CD4-positive, CD25-positive, alpha-beta regulatory T cell (primary cell): ENCODE measurements around the gene ANKRD31. TPM values are rescaled to one million over a fixed set of nuclear protein-coding genes. Genes with fewer than 3 reads are reported as not detected.
A peak's percentile ranks its signal among the peaks of the same experiment; 100 is the strongest.

Experiments used
- ATAC-seq, 2 donors: fragments of 150-1000 bp; cut with Tn5 transposase; one replicate each; pipeline ENCODE4 v1.10.0; 2021; ENCODE audit warnings: low read depth in 2 of 2, moderate number of reproducible peaks in 2 of 2, moderate library complexity in 1 of 2
- DNase-seq, 3 donors: peaks; one replicate each; pipeline versions ENCODE4 v3.0.0 to v3.0.0-alpha.2; 2012 to 2022; ENCODE audit warnings: mixed read lengths in 1 of 3
- H3K27ac ChIP-seq: one replicate; pipeline ENCODE4 v1.7.0; 2013; ENCODE audit warnings: mild to moderate bottlenecking, low read length; ENCODE audit not compliant: insufficient read depth, poor library complexity, severe bottlenecking
- H3K27me3 ChIP-seq: one replicate; pipeline ENCODE4 v1.7.0; 2013; ENCODE audit warnings: low read length; ENCODE audit not compliant: control insufficient read depth, insufficient read depth
- H3K36me3 ChIP-seq: one replicate; pipeline ENCODE4 v1.7.0; 2013; ENCODE audit warnings: mild to moderate bottlenecking, low read length, moderate library complexity; ENCODE audit not compliant: control insufficient read depth, insufficient read depth
- H3K4me1 ChIP-seq: 2 replicates; pipeline ENCODE4 v1.7.0; 2013; ENCODE audit warnings: mild to moderate bottlenecking, low read length; ENCODE audit not compliant: insufficient read depth, control insufficient read depth, poor library complexity, severe bottlenecking
- H3K4me3 ChIP-seq: one replicate; pipeline ENCODE4 v1.7.0; 2013; ENCODE audit warnings: low read depth, mild to moderate bottlenecking, low read length, moderate library complexity
- H3K9me3 ChIP-seq, 2 experiments: 1 replicate in 1 of 2; 2 replicates in 1 of 2; pipeline ENCODE4 v1.7.0; 2013; ENCODE audit warnings: low read length in 2 of 2, mild to moderate bottlenecking in 1 of 2, moderate library complexity in 1 of 2; ENCODE audit not compliant: control insufficient read depth in 2 of 2
- H3K27ac Mint-ChIP-seq, 3 donors: one replicate each; pipeline ENCODE4 v1.8.0; 2020 to 2022; ENCODE audit warnings: mild to moderate bottlenecking in 3 of 3, mixed read lengths in 3 of 3, moderate library complexity in 2 of 3
- H3K27me3 Mint-ChIP-seq: one replicate; pipeline ENCODE4 v1.8.0; 2022; ENCODE audit warnings: mild to moderate bottlenecking, mixed read lengths
- H3K36me3 Mint-ChIP-seq: one replicate; pipeline ENCODE4 v1.8.0; 2020; ENCODE audit warnings: mixed read lengths
- H3K4me1 Mint-ChIP-seq, 4 donors: one replicate each; pipeline ENCODE4 v1.8.0; 2020 to 2022; ENCODE audit warnings: mixed read lengths in 4 of 4, mild to moderate bottlenecking in 1 of 4
- H3K4me3 Mint-ChIP-seq, 4 donors: one replicate each; pipeline ENCODE4 v1.8.0; 2020 to 2022; ENCODE audit warnings: mild to moderate bottlenecking in 4 of 4, mixed read lengths in 4 of 4, moderate library complexity in 3 of 4
- H3K9me3 Mint-ChIP-seq, 7 donors: one replicate each; pipeline ENCODE4 v1.8.0; 2020 to 2022; ENCODE audit warnings: mixed read lengths in 7 of 7, mild to moderate bottlenecking in 3 of 7, moderate library complexity in 2 of 7
- polyA plus RNA-seq, 4 donors: library from polyadenylated mRNA; unstranded; fragments of 300-500 nt; fragmentation: Illumina TruSeq; gene quantifications; one replicate each; pipeline ENCODE4 v1.2.3, GENCODE V29; 2021
- total RNA-seq: library from RNA; stranded (reverse); gene quantifications from one replicate; pipeline ENCODE4 v1.2.3, GENCODE V29; 2022

The ANKRD31 gene
- total and polyA plus RNA-seq, 5 donors from 2014 or later = 0.48 to 0.65 (median 0.51) TPM

DNA sequence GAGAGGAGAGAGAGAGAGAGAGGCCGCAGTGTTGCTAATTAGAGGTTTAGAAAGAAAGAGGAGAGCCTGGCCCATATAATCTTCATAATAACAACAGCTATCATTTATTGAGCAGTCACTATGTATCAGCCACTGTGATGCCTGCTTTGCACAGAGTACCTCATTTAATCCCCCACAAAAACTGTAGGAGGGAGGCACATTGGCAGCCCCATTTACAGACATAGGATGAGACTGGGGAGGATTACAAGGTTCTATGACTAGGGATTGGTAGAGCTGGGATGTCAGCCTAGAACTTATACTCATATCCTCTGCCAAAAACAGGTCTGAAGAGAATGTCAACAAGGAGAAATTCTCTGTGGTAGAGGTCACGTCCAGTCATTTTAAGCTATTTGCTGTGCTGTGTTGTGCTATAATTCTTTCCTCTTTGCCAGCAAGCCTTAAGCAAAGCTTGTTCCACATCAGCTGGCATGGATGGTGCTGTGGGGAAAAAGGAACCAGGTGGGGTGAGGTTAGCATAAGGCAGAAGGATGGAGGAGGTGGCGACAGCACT lies 177.6 kb downstream of the ANKRD31 start:
- no peaks in the 10 kb centered on the region for H3K36me3 ChIP-seq
- peaks cover 26 to 97% (median 73%) of the 10 kb centered on the region in 4 donors for H3K4me1 Mint-ChIP-seq
- DNase-seq (no peak), ATAC-seq (no peak)
- H3K4me3 Mint-ChIP-seq = peak overlapping the region; percentile 29 to 97 (median 76)
- H3K27ac Mint-ChIP-seq = peak overlapping the region; percentile 97 to 98 (median 98)
- no peaks in the 10 kb centered on the region for H3K27me3 ChIP-seq
- H3K27ac ChIP-seq = peak overlapping the region; percentile 83
- H3K9me3 Mint-ChIP-seq = peaks cover 0 to 2% (median 0%) of the 10 kb centered on the region in 7 donors
- H3K36me3 Mint-ChIP-seq = no peaks in the 10 kb centered on the region
- peaks cover 63% of the 10 kb centered on the region for H3K4me1 ChIP-seq
- peak overlapping the region; percentile 54 for H3K4me3 ChIP-seq
- peaks cover 4% of the 10 kb centered on the region for H3K27me3 Mint-ChIP-seq
- no peaks in the 10 kb centered on the region for H3K9me3 ChIP-seq

- no peaks in the 10 kb centered on the region for H3K36me3 Mint-ChIP-seq
- H3K9me3 ChIP-seq = no peaks in the 10 kb centered on the region
- H3K27ac ChIP-seq = peak overlapping the region; percentile 83
- H3K27ac Mint-ChIP-seq = peak overlapping the region; percentile 90 to 98 (median 97)
- H3K27me3 Mint-ChIP-seq = peaks cover 4% of the 10 kb centered on the region
- peaks cover 61% of the 10 kb centered on the region for H3K4me1 ChIP-seq
- ATAC-seq (no peak), DNase-seq (peak in 2 of 3 donors; percentile 55 to 67)
- H3K9me3 Mint-ChIP-seq = peaks cover 0 to 2% (median 0%) of the 10 kb centered on the region in 7 donors
- H3K4me1 Mint-ChIP-seq = peaks cover 23 to 89% (median 68%) of the 10 kb centered on the region in 4 donors
- peak overlapping the region; percentile 54 for H3K4me3 ChIP-seq
- no peaks in the 10 kb centered on the region for H3K27me3 ChIP-seq
- peak overlapping the region; percentile 70 to 97 (median 84) for H3K4me3 Mint-ChIP-seq
- no peaks in the 10 kb centered on the region for H3K36me3 ChIP-seq
These were observed 179.1 kb downstream of the ANKRD31 start for GRCh38 chr5:75057561-75057960.

DNA sequence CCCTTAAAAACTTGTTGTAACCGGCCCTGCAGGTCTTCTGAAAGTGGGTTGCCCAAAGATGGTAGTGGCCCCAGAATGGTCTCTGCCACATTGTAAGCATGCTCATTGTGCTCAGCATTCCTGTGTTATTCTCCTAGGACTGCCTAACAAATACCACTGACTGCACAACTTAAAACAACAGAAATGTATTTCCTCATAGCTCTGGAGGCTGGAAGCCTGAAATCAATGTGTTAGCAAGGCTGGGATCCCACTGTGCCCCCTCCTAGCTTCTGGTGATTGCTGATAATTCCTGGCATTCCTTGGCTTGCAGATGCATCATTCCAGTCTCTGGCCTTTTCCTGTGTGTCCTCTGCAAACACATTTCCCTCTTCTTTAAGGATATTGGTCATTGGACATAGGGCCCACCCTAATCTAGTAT lies 180.9 kb downstream of the ANKRD31 start:
- Histone ChIP-seq H3K4me3 (peak overlapping the region; percentile 93), H3K4me1 (peaks cover 77% of the 10 kb centered on the region), H3K36me3 (no peaks in the 10 kb centered on the region), H3K27ac (peak overlapping the region; percentile 88), H3K27me3 (no peaks in the 10 kb centered on the region), H3K9me3 (no peaks in the 10 kb centered on the region)
- ATAC-seq = no peak
- peaks cover 10% of the 10 kb centered on the region for H3K27me3 Mint-ChIP-seq
- H3K4me3 Mint-ChIP-seq = peak overlapping the region; percentile 71 to 99 (median 97)
- H3K27ac Mint-ChIP-seq = peak overlapping the region; percentile 97 to 98 (median 98)
- DNase-seq = no peak
- peaks cover 14% of the 10 kb centered on the region for H3K36me3 Mint-ChIP-seq
- H3K9me3 Mint-ChIP-seq = peaks cover 0 to 4% (median 0%) of the 10 kb centered on the region in 7 donors
- H3K4me1 Mint-ChIP-seq = peaks cover 18 to 81% (median 62%) of the 10 kb centered on the region in 4 donors

DNA sequence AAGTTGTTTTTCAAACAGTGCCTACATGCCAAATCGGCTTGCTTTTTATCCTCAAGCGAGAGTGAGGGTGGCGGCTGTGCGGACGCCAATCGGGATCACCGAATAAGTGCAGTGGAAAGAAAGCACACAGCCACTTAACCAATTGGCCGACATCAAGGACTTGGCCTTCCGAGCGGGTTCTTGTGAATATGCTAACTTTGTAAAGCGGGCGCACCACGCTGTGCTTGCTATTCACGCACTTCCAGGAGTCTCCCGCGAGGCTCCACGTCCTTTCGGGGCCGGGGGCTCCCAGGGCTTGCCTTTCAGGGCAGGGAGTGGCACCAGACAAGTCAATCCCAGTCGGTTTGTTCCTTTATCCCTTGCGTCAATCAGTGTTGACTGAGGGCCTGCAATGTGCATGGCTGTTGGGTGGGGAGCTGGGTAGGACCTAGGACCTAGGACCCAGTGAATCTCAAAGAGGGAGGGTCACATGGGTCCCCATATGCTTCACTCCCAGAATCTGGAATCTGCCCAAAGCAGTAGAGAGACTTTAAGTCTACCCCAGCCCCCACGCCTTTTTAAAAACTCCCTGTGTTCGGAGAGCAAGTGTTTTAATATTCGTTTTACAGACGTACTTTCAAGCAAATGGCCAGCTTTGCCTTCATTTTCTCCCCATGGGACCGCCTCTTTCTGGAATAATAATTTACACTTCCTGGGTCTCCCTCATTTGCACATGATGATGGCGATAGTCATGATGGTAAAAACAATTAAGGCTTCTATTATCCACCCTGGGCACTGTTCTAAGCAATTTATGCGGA lies 182.3 kb downstream of the ANKRD31 start:
- Histone ChIP-seq H3K9me3 (no peaks in the 10 kb centered on the region), H3K4me3 (peak overlapping the region; percentile 93), H3K36me3 (no peaks in the 10 kb centered on the region), H3K4me1 (peaks cover 85% of the 10 kb centered on the region), H3K27me3 (no peaks in the 10 kb centered on the region), H3K27ac (peak overlapping the region; percentile 88)
- H3K4me1 Mint-ChIP-seq = peaks cover 20 to 81% (median 63%) of the 10 kb centered on the region in 4 donors
- peaks cover 10% of the 10 kb centered on the region for H3K27me3 Mint-ChIP-seq
- peaks cover 18% of the 10 kb centered on the region for H3K36me3 Mint-ChIP-seq
- ATAC-seq = no peak
- peaks cover 0 to 4% (median 0%) of the 10 kb centered on the region in 7 donors for H3K9me3 Mint-ChIP-seq
- H3K4me3 Mint-ChIP-seq = peak overlapping the region; percentile 97 to 99 (median 98)
- H3K27ac Mint-ChIP-seq = peak overlapping the region; percentile 97 to 98 (median 97)
- DNase-seq = no peak

GRCh38 chr5:75053304-75054133 lies 183.2 kb downstream of the ANKRD31 start:
- Mint-ChIP-seq H3K4me1 (peaks cover 25 to 81% (median 62%) of the 10 kb centered on the region in 4 donors), H3K4me3 (peak overlapping the region; percentile 97 to 99 (median 98)), H3K36me3 (peaks cover 23% of the 10 kb centered on the region), H3K9me3 (peaks cover 0 to 4% (median 0%) of the 10 kb centered on the region in 7 donors), H3K27me3 (peaks cover 10% of the 10 kb centered on the region), H3K27ac (peak overlapping the region; percentile 97 to 98 (median 97))
- Histone ChIP-seq H3K9me3 (no peaks in the 10 kb centered on the region), H3K4me3 (peak overlapping the region; percentile 93), H3K4me1 (peaks cover 85% of the 10 kb centered on the region), H3K36me3 (peaks cover 4% of the 10 kb centered on the region), H3K27ac (peak overlapping the region; percentile 88), H3K27me3 (no peaks in the 10 kb centered on the region)
- DNase-seq = peak; percentile 53 to 80 (median 76)
- ATAC-seq = peak; percentile 21 to 34

DNA sequence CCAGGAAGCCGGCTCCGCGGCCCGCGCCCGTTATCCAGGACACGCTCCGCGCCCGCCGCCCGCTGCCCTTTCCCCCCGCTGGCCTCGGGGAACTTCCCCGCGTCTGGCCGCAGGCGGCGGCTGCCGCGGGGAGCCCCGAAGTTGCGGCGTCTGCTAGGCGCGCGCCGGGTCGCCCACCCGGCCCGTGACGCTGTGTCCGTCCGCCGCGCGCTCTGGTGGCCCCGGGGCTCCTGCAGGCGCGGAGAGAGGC lies 183.7 kb downstream of the ANKRD31 start:
- Histone ChIP-seq H3K4me3 (no peak overlapping the region), H3K36me3 (peaks cover 6% of the 10 kb centered on the region), H3K9me3 (no peaks in the 10 kb centered on the region), H3K4me1 (peaks cover 83% of the 10 kb centered on the region), H3K27me3 (no peaks in the 10 kb centered on the region), H3K27ac (peak overlapping the region; percentile 88)
- ATAC-seq (peak in 1 of 2 donors; percentile 5), DNase-seq (peak in 1 of 3 donors; percentile 40)
- Mint-ChIP-seq H3K27ac (no peak overlapping the region), H3K4me1 (peaks cover 28 to 81% (median 62%) of the 10 kb centered on the region in 4 donors), H3K27me3 (peaks cover 10% of the 10 kb centered on the region), H3K36me3 (peaks cover 24% of the 10 kb centered on the region), H3K9me3 (peaks cover 0 to 4% (median 0%) of the 10 kb centered on the region in 7 donors), H3K4me3 (peak overlapping the region in 1 of 4 donors; percentile 79)
